Activated B cell treated with CpG ODN at 0.5 μM for 24 hours (primary cell): ENCODE results near the gene IQCE. TPM values are rescaled to one million over a fixed set of nuclear protein-coding genes. Genes with fewer than 3 reads are reported as not detected.

ENCODE experiments used
- ATAC-seq: fragments of 200-7000 bp; cut with Tn5 transposase; one replicate; pipeline ENCODE4 v1.10.0; 2021; ENCODE audit warnings: low read depth, mild to moderate bottlenecking, moderate library complexity
- CTCF ChIA-PET: fragments of 350-600 bp; sonication (Branson Sonifier 250); formaldehyde crosslinking; loops from one replicate; lab custom pipeline; 2021; ENCODE audit warnings: antibody characterized with exemption; lab: Charles Lee
- POLR2A ChIA-PET: fragments of 350-600 bp; sonication (Branson Sonifier 250); formaldehyde crosslinking; loops from one replicate; lab custom pipeline; 2021; ENCODE audit warnings: antibody characterized with exemption; lab: Charles Lee
- DNase-seq: peaks from one replicate; pipeline ENCODE4 v3.0.0; 2022
- H3K27ac Mint-ChIP-seq: one replicate; pipeline ENCODE4 v1.8.0; 2020; ENCODE audit warnings: mixed read lengths
- H3K27me3 Mint-ChIP-seq: one replicate; pipeline ENCODE4 v1.8.0; 2021; ENCODE audit warnings: mixed read lengths
- H3K36me3 Mint-ChIP-seq: one replicate; pipeline ENCODE4 v1.8.0; 2021; ENCODE audit warnings: low read depth, mixed read lengths
- H3K4me1 Mint-ChIP-seq: one replicate; pipeline ENCODE4 v1.8.0; 2021; ENCODE audit warnings: mixed read lengths
- H3K4me3 Mint-ChIP-seq: one replicate; pipeline ENCODE4 v1.8.0; 2020; ENCODE audit warnings: mild to moderate bottlenecking, mixed read lengths
- H3K9me3 Mint-ChIP-seq: one replicate; pipeline ENCODE4 v1.8.0; 2020; ENCODE audit warnings: mixed read lengths
- CTCF ChIP-seq: fragments of 200-600 bp; IDR thresholded peaks from one replicate; pipeline ENCODE4 v1.8.0; 2022; ENCODE audit warnings: antibody characterized with exemption, mild to moderate bottlenecking
- intact Hi-C: fragments of 100-400 bp; cut with micrococcal nuclease; formaldehyde crosslinking; loops from one replicate; pipeline ENCODE4 v1.15.1; 2024
- total RNA-seq: library from RNA; stranded (reverse); gene quantifications from 2 replicates; pipeline ENCODE4 v1.2.3, GENCODE V29; 2022

The IQCE gene
- total RNA-seq, 1 donor from 2014 or later, result 7.7 TPM

GRCh38 chr7:2652736-2653060 lies 93.9 kb downstream of the IQCE start:
- Mint-ChIP-seq H3K27ac (no peak overlapping the region), H3K4me1 (no peaks in the 10 kb centered on the region), H3K27me3 (no peaks in the 10 kb centered on the region), H3K36me3 (peaks cover 8% of the 10 kb centered on the region), H3K9me3 (no peaks in the 10 kb centered on the region), H3K4me3 (no peak overlapping the region)
- ATAC-seq, result no peak
- TF ChIP-seq CTCF, result no peak
- ChIA-PET CTCF (no interaction called here), POLR2A (interaction anchor here (0.6 kb wide), 1 partner anchor 99 kb away, joined by 3 read pairs; no protein-coding TSS in a partner anchor)
- intact Hi-C loops, result no loop called here
- DNase-seq, result no peak

- ChIA-PET CTCF (interaction anchor here (1.0 kb wide), 1 partner anchor 17 kb away, joined by 4 read pairs; no protein-coding TSS in a partner anchor), POLR2A (interaction anchor here (0.7 kb wide), 1 partner anchor 26 kb away, joined by 4 read pairs; no protein-coding TSS in a partner anchor)
- Mint-ChIP-seq H3K27ac (no peak overlapping the region), H3K4me1 (no peaks in the 10 kb centered on the region), H3K9me3 (no peaks in the 10 kb centered on the region), H3K36me3 (peaks cover 6% of the 10 kb centered on the region), H3K4me3 (no peak overlapping the region), H3K27me3 (no peaks in the 10 kb centered on the region)
- ATAC-seq, result no peak
- no peak for DNase-seq
- intact Hi-C loops, result no loop called here
- TF ChIP-seq CTCF, result no peak
Measured at GRCh38 chr7:2654059-2654458, 95.3 kb downstream of the IQCE start.

DNA sequence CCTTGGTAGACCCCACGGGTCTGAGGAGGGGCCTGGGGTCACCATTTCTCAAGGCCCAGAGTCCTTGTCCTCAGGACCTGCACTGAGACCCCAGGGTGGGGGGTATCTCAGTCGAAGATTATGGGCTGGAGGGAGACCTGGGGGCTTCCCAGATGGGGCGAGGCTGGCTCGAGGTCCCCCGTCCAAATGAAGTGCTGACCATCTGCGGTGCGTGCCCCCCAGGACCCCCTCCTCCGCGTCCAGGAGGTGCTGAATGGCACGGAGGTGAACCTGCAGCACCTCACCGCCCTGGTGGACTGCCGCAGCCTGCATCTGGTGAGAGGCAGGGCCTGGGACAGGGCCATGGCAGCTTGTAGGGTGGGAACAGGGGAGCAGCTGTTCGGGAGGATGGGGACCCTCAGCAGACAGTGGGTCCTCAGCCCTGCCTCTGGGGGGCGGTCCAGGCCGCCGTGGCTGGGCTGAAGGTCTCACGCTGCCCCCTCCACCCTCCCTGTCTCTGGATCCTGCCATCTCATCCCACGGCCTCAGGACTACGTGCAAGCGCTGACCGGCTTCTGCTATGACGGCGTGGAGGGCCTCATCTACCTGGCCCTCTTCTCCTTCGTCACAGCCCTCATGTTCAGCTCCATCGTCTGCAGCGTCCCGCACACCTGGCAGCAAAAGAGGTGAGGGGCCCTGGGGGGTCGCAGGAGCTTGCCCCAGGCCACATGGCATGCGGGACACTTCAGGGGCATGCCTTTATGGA lies 97.3 kb downstream of the IQCE start:
- Mint-ChIP-seq H3K36me3 (no peaks in the 10 kb centered on the region), H3K27me3 (no peaks in the 10 kb centered on the region), H3K4me1 (no peaks in the 10 kb centered on the region), H3K27ac (no peak overlapping the region), H3K4me3 (no peak overlapping the region), H3K9me3 (no peaks in the 10 kb centered on the region)
- intact Hi-C loops, result no loop called here
- no peak for TF ChIP-seq CTCF
- ChIA-PET POLR2A (no interaction called here), CTCF (no interaction called here)
- ATAC-seq (no peak), DNase-seq (no peak)

GRCh38 chr7:2657208-2657607 lies 98.4 kb downstream of the IQCE start:
- ATAC-seq (no peak), DNase-seq (no peak)
- Mint-ChIP-seq H3K36me3 (peaks cover 6% of the 10 kb centered on the region), H3K4me1 (no peaks in the 10 kb centered on the region), H3K27ac (no peak overlapping the region), H3K9me3 (no peaks in the 10 kb centered on the region), H3K27me3 (no peaks in the 10 kb centered on the region), H3K4me3 (no peak overlapping the region)
- intact Hi-C loops, result no loop called here
- CTCF ChIA-PET, result no interaction called here
- no peak for TF ChIP-seq CTCF
- POLR2A ChIA-PET, result no interaction called here

DNA sequence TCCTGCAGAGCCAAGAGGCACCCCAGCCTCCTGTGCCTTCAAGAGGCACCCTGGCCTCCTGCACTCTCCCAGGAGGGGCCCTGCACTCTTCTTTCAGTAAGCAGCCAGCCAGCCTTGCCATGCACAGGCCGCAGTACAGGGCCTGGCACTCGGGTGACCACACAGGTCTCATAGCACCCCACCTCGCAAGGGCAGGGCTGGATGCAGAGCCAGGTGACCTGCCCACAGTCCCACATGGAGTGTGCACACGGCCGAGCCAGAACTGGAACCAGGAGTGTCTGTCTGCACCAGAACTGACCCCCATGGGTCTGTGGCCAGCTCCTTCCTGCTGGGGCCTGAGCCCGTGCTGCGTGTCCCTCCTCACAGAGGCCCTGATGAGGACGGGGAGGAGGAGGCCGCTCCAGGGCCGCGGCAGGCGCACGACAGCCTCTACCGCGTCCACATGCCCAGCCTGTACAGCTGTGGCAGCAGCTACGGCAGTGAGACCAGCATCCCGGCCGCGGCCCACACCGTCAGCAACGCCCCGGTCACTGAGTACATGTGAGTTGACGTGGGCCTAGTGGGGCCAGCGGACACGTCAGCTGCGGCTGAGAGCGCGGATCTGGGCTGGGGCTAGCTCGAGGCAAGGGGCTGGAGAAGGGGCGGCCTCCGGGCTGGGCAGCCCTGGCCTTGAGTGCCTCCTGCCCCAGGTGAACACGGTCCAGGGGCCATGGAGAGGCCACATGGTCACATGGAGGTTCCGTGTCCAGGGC lies 99.3 kb downstream of the IQCE start:
- Mint-ChIP-seq H3K4me1 (no peaks in the 10 kb centered on the region), H3K9me3 (no peaks in the 10 kb centered on the region), H3K27me3 (no peaks in the 10 kb centered on the region), H3K27ac (no peak overlapping the region), H3K4me3 (no peak overlapping the region), H3K36me3 (peaks cover 9% of the 10 kb centered on the region)
- CTCF ChIA-PET, result no interaction called here
- POLR2A ChIA-PET, result no interaction called here
- no peak for DNase-seq
- ATAC-seq, result no peak
- intact Hi-C loops, result no loop called here
- no peak for TF ChIP-seq CTCF
